GM23338 (cell line): ENCODE results near the gene WIPF3. TPM values are rescaled to one million over a fixed set of nuclear protein-coding genes. Genes with fewer than 3 reads are reported as not detected.

Source experiments
- ATAC-seq: fragments of 200-7000 bp; cut with Tn5 transposase; 3 replicates; pipeline ENCODE4 v1.9.1; 2020
- DNase-seq: peaks from one replicate; pipeline ENCODE4 v3.0.0-alpha.2; 2015; ENCODE audit warnings: low spot score
- H2AFZ ChIP-seq: fragments of 200-600 bp; sonication (generic); 2 replicates; pipeline ENCODE4 v1.8.0; 2016; ENCODE audit warnings: antibody characterized with exemption, mild to moderate bottlenecking, moderate library complexity
- H3F3A ChIP-seq: fragments of 200-600 bp; sonication (generic); replicated peaks from 2 replicates; pipeline ENCODE4 v1.8.0; 2017; ENCODE audit warnings: antibody characterized with exemption, mixed run types, low read depth
- H3K27ac ChIP-seq: fragments of 200-600 bp; sonication (generic); 2 replicates; pipeline ENCODE4 v1.6.1; 2016; ENCODE audit warnings: low read depth
- H3K27me3 ChIP-seq: fragments of 200-600 bp; sonication (generic); 2 replicates; pipeline ENCODE4 v1.8.0; 2016; ENCODE audit warnings: mild to moderate bottlenecking, mixed run types, moderate library complexity; ENCODE audit not compliant: insufficient read depth
- H3K36me3 ChIP-seq: fragments of 200-600 bp; sonication (generic); 2 replicates; pipeline ENCODE4 v1.8.0; 2016; ENCODE audit warnings: mild to moderate bottlenecking; ENCODE audit not compliant: insufficient read depth
- H3K4me1 ChIP-seq: fragments of 200-600 bp; sonication (generic); 2 replicates; pipeline ENCODE4 v1.8.0; 2016; ENCODE audit warnings: mild to moderate bottlenecking, moderate library complexity; ENCODE audit not compliant: insufficient read depth
- H3K4me2 ChIP-seq: fragments of 200-600 bp; sonication (generic); 2 replicates; pipeline ENCODE4 v1.7.1; 2017; ENCODE audit warnings: mixed run types
- H3K4me3 ChIP-seq: fragments of 200-600 bp; sonication (generic); 2 replicates; pipeline ENCODE4 v1.6.1; 2016; ENCODE audit warnings: mixed run types
- H3K79me2 ChIP-seq: fragments of 200-600 bp; sonication (generic); replicated peaks from 2 replicates; pipeline ENCODE4 v1.8.0; 2017; ENCODE audit warnings: mild to moderate bottlenecking; ENCODE audit not compliant: insufficient read depth
- H3K9me2 ChIP-seq: fragments of 200-600 bp; sonication (generic); 2 replicates; pipeline ENCODE4 v1.8.0; 2017; ENCODE audit not compliant: insufficient read depth
- H4K20me1 ChIP-seq: fragments of 200-600 bp; sonication (generic); replicated peaks from 2 replicates; pipeline ENCODE4 v1.8.0; 2017; ENCODE audit warnings: mild to moderate bottlenecking; ENCODE audit not compliant: insufficient read depth
- H3K27ac Mint-ChIP-seq: 2 replicates; pipeline ENCODE4 v1.8.0; 2020; ENCODE audit warnings: inconsistent platforms, mild to moderate bottlenecking, moderate library complexity, mixed read lengths
- H3K27me3 Mint-ChIP-seq: 3 replicates; pipeline ENCODE4 v1.8.0; 2022; ENCODE audit warnings: low read depth, mild to moderate bottlenecking, moderate library complexity, mixed read lengths, inconsistent platforms; ENCODE audit not compliant: insufficient read depth, poor library complexity
- H3K36me3 Mint-ChIP-seq: 3 replicates; pipeline ENCODE4 v1.8.0; 2021; ENCODE audit warnings: low read depth, mild to moderate bottlenecking, inconsistent platforms, moderate library complexity, mixed read lengths
- H3K4me1 Mint-ChIP-seq: 3 replicates; pipeline ENCODE4 v1.8.0; 2020; ENCODE audit warnings: mild to moderate bottlenecking, inconsistent platforms, mixed read lengths
- H3K4me3 Mint-ChIP-seq: 3 replicates; pipeline ENCODE4 v1.8.0; 2021; ENCODE audit warnings: moderate library complexity, mild to moderate bottlenecking, inconsistent platforms, mixed read lengths
- H3K9me3 Mint-ChIP-seq: 3 replicates; pipeline ENCODE4 v1.8.0; 2020; ENCODE audit warnings: moderate library complexity, mild to moderate bottlenecking, inconsistent platforms, mixed read lengths
- CREB1 ChIP-seq: fragments of 250-450 bp; sonication (Bioruptor Pico); IDR thresholded peaks from 2 replicates; pipeline ENCODE4 v1.5.0; 2020; ENCODE audit warnings: low read depth, mild to moderate bottlenecking, moderate library complexity
- NANOG ChIP-seq: IDR thresholded peaks from 2 replicates; pipeline ENCODE4 v1.6.1; 2016; ENCODE audit warnings: antibody characterized with exemption, borderline replicate concordance
- POLR2AphosphoS5 ChIP-seq: IDR thresholded peaks from 2 replicates; pipeline ENCODE4 v1.6.1; 2016; ENCODE audit warnings: antibody characterized with exemption, low read depth
- ZNF331 ChIP-seq: fragments of 250-450 bp; sonication (Bioruptor Pico); IDR thresholded peaks from 2 replicates; pipeline ENCODE4 v1.5.0; 2020; ENCODE audit warnings: low read depth, mild to moderate bottlenecking, moderate library complexity
- polyA plus RNA-seq: library from polyadenylated mRNA; unstranded; fragments of >200 nt; fragmentation: Nextera tagmentation; extraction: Ambion mirVana; gene quantifications from 2 replicates; pipeline ENCODE4 v1.2.1, GENCODE V29; 2016
- total RNA-seq: library from RNA; depleted of rRNA; stranded (reverse); fragments of >200 nt; shearing (Covaris generic); gene quantifications from 2 replicates; pipeline ENCODE4 v1.2.3, GENCODE V29; 2014
- TF ChIP-seq, protein P1 (sequence below), 2 experiments: fragments of 200-600 bp in 1 of 2; sonication (generic) in 1 of 2; conservative IDR thresholded peaks; 2 replicates each; pipeline versions ENCODE4 v1.5.1 to v1.6.1; 2016 to 2017; ENCODE audit warnings: antibody characterized with exemption in 2 of 2, low read depth in 2 of 2, mild to moderate bottlenecking in 2 of 2, moderate library complexity in 1 of 2
- TF ChIP-seq, protein P2 (sequence below): IDR thresholded peaks from one replicate; pipeline ENCODE4 v1.6.1; 2018; ENCODE audit warnings: antibody characterized with exemption; ENCODE audit not compliant: unreplicated experiment
- TF ChIP-seq, protein P3 (sequence below): fragments of 250-450 bp; sonication (Bioruptor Pico); IDR thresholded peaks from 2 replicates; pipeline ENCODE4 v1.5.0; 2020; ENCODE audit warnings: mild to moderate bottlenecking, moderate library complexity

The WIPF3 gene
- total and polyA plus RNA-seq, 2 experiments from 2014 or later, result 5.7 to 11.4 TPM

DNA sequence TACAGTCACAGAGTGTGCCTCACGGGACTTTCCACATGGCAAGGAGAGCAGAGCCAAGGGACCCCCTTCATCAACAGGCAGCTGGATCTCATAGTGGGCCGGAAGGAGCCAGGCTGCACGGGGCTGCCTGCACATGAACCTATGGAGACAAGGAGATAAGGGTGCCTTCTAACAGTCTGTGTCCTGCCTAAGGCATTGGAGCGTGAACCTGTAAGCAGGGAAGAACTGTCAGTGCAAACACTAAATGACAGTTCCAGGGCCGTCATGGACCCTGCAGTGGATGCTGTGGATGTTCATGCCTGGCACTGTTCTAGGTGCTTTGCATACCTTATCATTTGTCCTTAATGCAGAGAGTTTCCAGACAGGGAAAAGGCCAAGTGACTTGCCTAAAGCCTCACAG lies 85.9 kb downstream of the WIPF3 start:
- H3K27me3 Mint-ChIP-seq, result no peaks in the 10 kb centered on the region
- H3K36me3 Mint-ChIP-seq, result peaks cover 26% of the 10 kb centered on the region
- Histone ChIP-seq H3K4me2 (no peak overlapping the region), H3K36me3 (peaks cover 5% of the 10 kb centered on the region; the same call in 1 of the 2 replicates), H3F3A (no peaks in the 10 kb centered on the region), H3K4me3 (no peak overlapping the region), H3K27me3 (no peaks in the 10 kb centered on the region), H2AFZ (no peak overlapping the region), H3K9me2 (no peaks in the 10 kb centered on the region), H4K20me1 (no peaks in the 10 kb centered on the region), H3K79me2 (no peaks in the 10 kb centered on the region), H3K27ac (no peak overlapping the region), H3K4me1 (no peaks in the 10 kb centered on the region)
- no peak overlapping the region for H3K4me3 Mint-ChIP-seq
- no peaks in the 10 kb centered on the region for H3K4me1 Mint-ChIP-seq
- no peak for ATAC-seq
- TF ChIP-seq ZNF331 (CRISPR knock-in tag) (no peak), POLR2AphosphoS5 (no peak), CREB1 (CRISPR knock-in tag) (no peak), NANOG (no peak)
- TF ChIP-seq, protein P1, sequence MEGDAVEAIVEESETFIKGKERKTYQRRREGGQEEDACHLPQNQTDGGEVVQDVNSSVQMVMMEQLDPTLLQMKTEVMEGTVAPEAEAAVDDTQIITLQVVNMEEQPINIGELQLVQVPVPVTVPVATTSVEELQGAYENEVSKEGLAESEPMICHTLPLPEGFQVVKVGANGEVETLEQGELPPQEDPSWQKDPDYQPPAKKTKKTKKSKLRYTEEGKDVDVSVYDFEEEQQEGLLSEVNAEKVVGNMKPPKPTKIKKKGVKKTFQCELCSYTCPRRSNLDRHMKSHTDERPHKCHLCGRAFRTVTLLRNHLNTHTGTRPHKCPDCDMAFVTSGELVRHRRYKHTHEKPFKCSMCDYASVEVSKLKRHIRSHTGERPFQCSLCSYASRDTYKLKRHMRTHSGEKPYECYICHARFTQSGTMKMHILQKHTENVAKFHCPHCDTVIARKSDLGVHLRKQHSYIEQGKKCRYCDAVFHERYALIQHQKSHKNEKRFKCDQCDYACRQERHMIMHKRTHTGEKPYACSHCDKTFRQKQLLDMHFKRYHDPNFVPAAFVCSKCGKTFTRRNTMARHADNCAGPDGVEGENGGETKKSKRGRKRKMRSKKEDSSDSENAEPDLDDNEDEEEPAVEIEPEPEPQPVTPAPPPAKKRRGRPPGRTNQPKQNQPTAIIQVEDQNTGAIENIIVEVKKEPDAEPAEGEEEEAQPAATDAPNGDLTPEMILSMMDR (conservative IDR thresholded peaks at IDR 0.05; ENCODE audit: low read depth in 2 of 2), result no peak
- TF ChIP-seq, protein P2, sequence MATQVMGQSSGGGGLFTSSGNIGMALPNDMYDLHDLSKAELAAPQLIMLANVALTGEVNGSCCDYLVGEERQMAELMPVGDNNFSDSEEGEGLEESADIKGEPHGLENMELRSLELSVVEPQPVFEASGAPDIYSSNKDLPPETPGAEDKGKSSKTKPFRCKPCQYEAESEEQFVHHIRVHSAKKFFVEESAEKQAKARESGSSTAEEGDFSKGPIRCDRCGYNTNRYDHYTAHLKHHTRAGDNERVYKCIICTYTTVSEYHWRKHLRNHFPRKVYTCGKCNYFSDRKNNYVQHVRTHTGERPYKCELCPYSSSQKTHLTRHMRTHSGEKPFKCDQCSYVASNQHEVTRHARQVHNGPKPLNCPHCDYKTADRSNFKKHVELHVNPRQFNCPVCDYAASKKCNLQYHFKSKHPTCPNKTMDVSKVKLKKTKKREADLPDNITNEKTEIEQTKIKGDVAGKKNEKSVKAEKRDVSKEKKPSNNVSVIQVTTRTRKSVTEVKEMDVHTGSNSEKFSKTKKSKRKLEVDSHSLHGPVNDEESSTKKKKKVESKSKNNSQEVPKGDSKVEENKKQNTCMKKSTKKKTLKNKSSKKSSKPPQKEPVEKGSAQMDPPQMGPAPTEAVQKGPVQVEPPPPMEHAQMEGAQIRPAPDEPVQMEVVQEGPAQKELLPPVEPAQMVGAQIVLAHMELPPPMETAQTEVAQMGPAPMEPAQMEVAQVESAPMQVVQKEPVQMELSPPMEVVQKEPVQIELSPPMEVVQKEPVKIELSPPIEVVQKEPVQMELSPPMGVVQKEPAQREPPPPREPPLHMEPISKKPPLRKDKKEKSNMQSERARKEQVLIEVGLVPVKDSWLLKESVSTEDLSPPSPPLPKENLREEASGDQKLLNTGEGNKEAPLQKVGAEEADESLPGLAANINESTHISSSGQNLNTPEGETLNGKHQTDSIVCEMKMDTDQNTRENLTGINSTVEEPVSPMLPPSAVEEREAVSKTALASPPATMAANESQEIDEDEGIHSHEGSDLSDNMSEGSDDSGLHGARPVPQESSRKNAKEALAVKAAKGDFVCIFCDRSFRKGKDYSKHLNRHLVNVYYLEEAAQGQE, result no peak
- TF ChIP-seq, protein P3, sequence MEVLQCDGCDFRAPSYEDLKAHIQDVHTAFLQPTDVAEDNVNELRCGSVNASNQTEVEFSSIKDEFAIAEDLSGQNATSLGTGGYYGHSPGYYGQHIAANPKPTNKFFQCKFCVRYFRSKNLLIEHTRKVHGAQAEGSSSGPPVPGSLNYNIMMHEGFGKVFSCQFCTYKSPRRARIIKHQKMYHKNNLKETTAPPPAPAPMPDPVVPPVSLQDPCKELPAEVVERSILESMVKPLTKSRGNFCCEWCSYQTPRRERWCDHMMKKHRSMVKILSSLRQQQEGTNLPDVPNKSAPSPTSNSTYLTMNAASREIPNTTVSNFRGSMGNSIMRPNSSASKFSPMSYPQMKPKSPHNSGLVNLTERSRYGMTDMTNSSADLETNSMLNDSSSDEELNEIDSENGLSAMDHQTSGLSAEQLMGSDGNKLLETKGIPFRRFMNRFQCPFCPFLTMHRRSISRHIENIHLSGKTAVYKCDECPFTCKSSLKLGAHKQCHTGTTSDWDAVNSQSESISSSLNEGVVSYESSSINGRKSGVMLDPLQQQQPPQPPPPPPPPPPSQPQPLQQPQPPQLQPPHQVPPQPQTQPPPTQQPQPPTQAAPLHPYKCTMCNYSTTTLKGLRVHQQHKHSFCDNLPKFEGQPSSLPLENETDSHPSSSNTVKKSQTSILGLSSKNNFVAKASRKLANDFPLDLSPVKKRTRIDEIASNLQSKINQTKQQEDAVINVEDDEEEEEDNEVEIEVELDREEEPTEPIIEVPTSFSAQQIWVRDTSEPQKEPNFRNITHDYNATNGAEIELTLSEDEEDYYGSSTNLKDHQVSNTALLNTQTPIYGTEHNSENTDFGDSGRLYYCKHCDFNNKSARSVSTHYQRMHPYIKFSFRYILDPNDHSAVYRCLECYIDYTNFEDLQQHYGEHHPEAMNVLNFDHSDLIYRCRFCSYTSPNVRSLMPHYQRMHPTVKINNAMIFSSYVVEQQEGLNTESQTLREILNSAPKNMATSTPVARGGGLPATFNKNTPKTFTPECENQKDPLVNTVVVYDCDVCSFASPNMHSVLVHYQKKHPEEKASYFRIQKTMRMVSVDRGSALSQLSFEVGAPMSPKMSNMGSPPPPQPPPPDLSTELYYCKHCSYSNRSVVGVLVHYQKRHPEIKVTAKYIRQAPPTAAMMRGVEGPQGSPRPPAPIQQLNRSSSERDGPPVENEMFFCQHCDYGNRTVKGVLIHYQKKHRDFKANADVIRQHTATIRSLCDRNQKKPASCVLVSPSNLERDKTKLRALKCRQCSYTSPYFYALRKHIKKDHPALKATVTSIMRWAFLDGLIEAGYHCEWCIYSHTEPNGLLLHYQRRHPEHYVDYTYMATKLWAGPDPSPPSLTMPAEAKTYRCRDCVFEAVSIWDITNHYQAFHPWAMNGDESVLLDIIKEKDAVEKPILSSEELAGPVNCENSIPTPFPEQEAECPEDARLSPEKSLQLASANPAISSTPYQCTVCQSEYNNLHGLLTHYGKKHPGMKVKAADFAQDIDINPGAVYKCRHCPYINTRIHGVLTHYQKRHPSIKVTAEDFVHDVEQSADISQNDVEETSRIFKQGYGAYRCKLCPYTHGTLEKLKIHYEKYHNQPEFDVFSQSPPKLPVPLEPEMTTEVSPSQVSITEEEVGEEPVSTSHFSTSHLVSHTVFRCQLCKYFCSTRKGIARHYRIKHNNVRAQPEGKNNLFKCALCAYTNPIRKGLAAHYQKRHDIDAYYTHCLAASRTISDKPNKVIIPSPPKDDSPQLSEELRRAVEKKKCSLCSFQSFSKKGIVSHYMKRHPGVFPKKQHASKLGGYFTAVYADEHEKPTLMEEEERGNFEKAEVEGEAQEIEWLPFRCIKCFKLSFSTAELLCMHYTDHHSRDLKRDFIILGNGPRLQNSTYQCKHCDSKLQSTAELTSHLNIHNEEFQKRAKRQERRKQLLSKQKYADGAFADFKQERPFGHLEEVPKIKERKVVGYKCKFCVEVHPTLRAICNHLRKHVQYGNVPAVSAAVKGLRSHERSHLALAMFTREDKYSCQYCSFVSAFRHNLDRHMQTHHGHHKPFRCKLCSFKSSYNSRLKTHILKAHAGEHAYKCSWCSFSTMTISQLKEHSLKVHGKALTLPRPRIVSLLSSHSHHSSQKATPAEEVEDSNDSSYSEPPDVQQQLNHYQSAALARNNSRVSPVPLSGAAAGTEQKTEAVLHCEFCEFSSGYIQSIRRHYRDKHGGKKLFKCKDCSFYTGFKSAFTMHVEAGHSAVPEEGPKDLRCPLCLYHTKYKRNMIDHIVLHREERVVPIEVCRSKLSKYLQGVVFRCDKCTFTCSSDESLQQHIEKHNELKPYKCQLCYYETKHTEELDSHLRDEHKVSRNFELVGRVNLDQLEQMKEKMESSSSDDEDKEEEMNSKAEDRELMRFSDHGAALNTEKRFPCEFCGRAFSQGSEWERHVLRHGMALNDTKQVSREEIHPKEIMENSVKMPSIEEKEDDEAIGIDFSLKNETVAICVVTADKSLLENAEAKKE, result no peak
- no peak overlapping the region for H3K27ac Mint-ChIP-seq
- H3K9me3 Mint-ChIP-seq, result peaks cover 10% of the 10 kb centered on the region
- DNase-seq, result no peak
